Duodenal mucosa (tissue), 2 donors: ENCODE data around the gene STT3B.

Experiments
- H3K27ac ChIP-seq: one replicate; pipeline ENCODE4 v1.7.0; 2013; ENCODE audit warnings: low read depth, low read length
- H3K27me3 ChIP-seq, 2 donors: one replicate each; pipeline ENCODE4 v1.7.0; 2013; ENCODE audit warnings: low read length in 2 of 2, control low read depth in 1 of 2; ENCODE audit not compliant: insufficient read depth in 2 of 2, control insufficient read depth in 1 of 2
- H3K36me3 ChIP-seq, 2 donors: one replicate each; pipeline ENCODE4 v1.7.0; 2013; ENCODE audit warnings: low read length in 2 of 2, control low read depth in 1 of 2; ENCODE audit not compliant: insufficient read depth in 2 of 2, control insufficient read depth in 1 of 2
- H3K4me1 ChIP-seq, 2 donors: one replicate each; pipeline ENCODE4 v1.7.0; 2013; ENCODE audit warnings: low read length in 2 of 2, control low read depth in 1 of 2; ENCODE audit not compliant: insufficient read depth in 2 of 2, control insufficient read depth in 1 of 2
- H3K4me3 ChIP-seq, 2 donors: one replicate each; pipeline ENCODE4 v1.7.0; 2013; ENCODE audit warnings: low read length in 2 of 2, low read depth in 1 of 2
- H3K9ac ChIP-seq, 2 donors: one replicate each; pipeline ENCODE4 v1.7.0; 2013; ENCODE audit warnings: low read length in 2 of 2, low read depth in 1 of 2
- H3K9me3 ChIP-seq, 2 donors: one replicate each; pipeline ENCODE4 v1.7.0; 2013; ENCODE audit warnings: low read length in 2 of 2, control low read depth in 1 of 2; ENCODE audit not compliant: control insufficient read depth in 1 of 2

The STT3B gene

GRCh38 chr3:31532587-31533168, at the start of gene STT3B:
Gene STT3B, plus strand, starts transcription at chr3:31532925. Its CDS starts 74 bp downstream, at chr3:31532999.
- peak within 1 kb of the TSS; percentile 82 to 85 for H3K9ac ChIP-seq
- peak within 1 kb of the TSS; percentile 100 for H3K27ac ChIP-seq
- H3K4me3 ChIP-seq = peak within 1 kb of the TSS; percentile 80 to 90
- H3K36me3 ChIP-seq = no peaks in the 10 kb centered on the region
- no peaks in the 10 kb centered on the region for H3K9me3 ChIP-seq
- H3K27me3 ChIP-seq = no peaks in the 10 kb centered on the region
- peaks cover 21 to 38% of the 10 kb centered on the region in 2 donors for H3K4me1 ChIP-seq

- no peaks in the 10 kb centered on the region for H3K36me3 ChIP-seq
- no peak overlapping the region for H3K27ac ChIP-seq
- no peaks in the 10 kb centered on the region for H3K9me3 ChIP-seq
- H3K4me3 ChIP-seq = no peak overlapping the region
- no peaks in the 10 kb centered on the region for H3K27me3 ChIP-seq
- H3K9ac ChIP-seq = no peak overlapping the region
- H3K4me1 ChIP-seq = no peaks in the 10 kb centered on the region
These were observed 48.9 kb upstream of the STT3B start for GRCh38 chr3:31483776-31484175.

- no peaks in the 10 kb centered on the region for H3K4me1 ChIP-seq
- no peaks in the 10 kb centered on the region for H3K9me3 ChIP-seq
These were observed 47.5 kb upstream of the STT3B start for GRCh38 chr3:31485196-31485595.

GRCh38 chr3:31486865-31487533, 45.7 kb upstream of the STT3B start:
- H3K4me3 ChIP-seq = no peak overlapping the region
- no peaks in the 10 kb centered on the region for H3K27me3 ChIP-seq
- no peak overlapping the region for H3K27ac ChIP-seq
- H3K9ac ChIP-seq = no peak overlapping the region
- no peaks in the 10 kb centered on the region for H3K4me1 ChIP-seq
- no peaks in the 10 kb centered on the region for H3K36me3 ChIP-seq
- H3K9me3 ChIP-seq = peaks cover 4 to 9% of the 10 kb centered on the region in 2 donors

More at GRCh38 chr3:31485196-31485595, 47.5 kb upstream of the STT3B start:
- H3K9ac ChIP-seq = no peak overlapping the region
- no peaks in the 10 kb centered on the region for H3K36me3 ChIP-seq
- H3K27me3 ChIP-seq = no peaks in the 10 kb centered on the region
- H3K27ac ChIP-seq = no peak overlapping the region
- no peak overlapping the region for H3K4me3 ChIP-seq

- H3K4me1 ChIP-seq = peaks cover 0 to 6% of the 10 kb centered on the region in 2 donors
- peaks cover 4 to 9% of the 10 kb centered on the region in 2 donors for H3K9me3 ChIP-seq
- H3K4me3 ChIP-seq = no peak overlapping the region
- no peak overlapping the region for H3K27ac ChIP-seq
- no peak overlapping the region for H3K9ac ChIP-seq
- H3K27me3 ChIP-seq = no peaks in the 10 kb centered on the region
- no peaks in the 10 kb centered on the region for H3K36me3 ChIP-seq
These were observed 44.2 kb upstream of the STT3B start for GRCh38 chr3:31488475-31489017.

GRCh38 chr3:31490502-31490901, 42.2 kb upstream of the STT3B start:
- no peak overlapping the region for H3K4me3 ChIP-seq
- no peaks in the 10 kb centered on the region for H3K27me3 ChIP-seq
- no peak overlapping the region for H3K9ac ChIP-seq
- H3K9me3 ChIP-seq = peaks cover 4 to 9% of the 10 kb centered on the region in 2 donors
- no peaks in the 10 kb centered on the region for H3K36me3 ChIP-seq
- H3K4me1 ChIP-seq = peaks cover 0 to 6% of the 10 kb centered on the region in 2 donors
- no peak overlapping the region for H3K27ac ChIP-seq

- Histone ChIP-seq H3K9ac (no peak overlapping the region), H3K27me3 (no peaks in the 10 kb centered on the region), H3K36me3 (no peaks in the 10 kb centered on the region), H3K4me1 (peaks cover 0 to 6% of the 10 kb centered on the region in 2 donors), H3K9me3 (peaks cover 4 to 9% of the 10 kb centered on the region in 2 donors), H3K4me3 (no peak overlapping the region), H3K27ac (no peak overlapping the region)
These were observed 41.1 kb upstream of the STT3B start for GRCh38 chr3:31491660-31492059.

- Histone ChIP-seq H3K4me3 (no peak overlapping the region), H3K27me3 (no peaks in the 10 kb centered on the region), H3K9ac (no peak overlapping the region), H3K4me1 (peaks cover 0 to 6% of the 10 kb centered on the region in 2 donors), H3K9me3 (peaks cover 4 to 9% of the 10 kb centered on the region in 2 donors), H3K27ac (no peak overlapping the region), H3K36me3 (no peaks in the 10 kb centered on the region)
These were observed 39.6 kb upstream of the STT3B start for GRCh38 chr3:31493149-31493548.

GRCh38 chr3:31495971-31496665, 36.6 kb upstream of the STT3B start:
- H3K36me3 ChIP-seq = no peaks in the 10 kb centered on the region
- no peak overlapping the region for H3K4me3 ChIP-seq
- H3K4me1 ChIP-seq = peaks cover 0 to 6% of the 10 kb centered on the region in 2 donors
- H3K27ac ChIP-seq = no peak overlapping the region
- no peak overlapping the region for H3K9ac ChIP-seq
- H3K27me3 ChIP-seq = peaks cover 5 to 7% of the 10 kb centered on the region in 2 donors
- peaks cover 0 to under 1% of the 10 kb centered on the region in 2 donors for H3K9me3 ChIP-seq

GRCh38 chr3:31498791-31499190, 33.9 kb upstream of the STT3B start:
- Histone ChIP-seq H3K36me3 (no peaks in the 10 kb centered on the region), H3K27me3 (peaks cover 5 to 9% of the 10 kb centered on the region in 2 donors), H3K4me3 (no peak overlapping the region), H3K9me3 (no peaks in the 10 kb centered on the region), H3K4me1 (peaks cover 6 to 7% of the 10 kb centered on the region in 2 donors), H3K27ac (no peak overlapping the region), H3K9ac (no peak overlapping the region)
